HG03039 (cell line): ENCODE measurements around the gene MAP4K4.

Source experiments
- ATAC-seq: cut with Tn5 transposase; IDR thresholded peaks from one replicate; pipeline ENCODE4 v1.9.1; 2021; ENCODE audit warnings: mild to moderate bottlenecking, moderate library complexity; ENCODE audit not compliant: unreplicated experiment

The MAP4K4 gene

GRCh38 chr2:101831351-101831865 lies 133.9 kb downstream of the MAP4K4 start:
- peak; percentile 70 for ATAC-seq

- ATAC-seq, result no peak
Measured at GRCh38 chr2:101832114-101832513, 134.6 kb downstream of the MAP4K4 start.

- ATAC-seq, result no peak
Measured at GRCh38 chr2:101833890-101834523, 136.5 kb downstream of the MAP4K4 start.

- no peak for ATAC-seq
Measured at GRCh38 chr2:101837354-101837753, 139.8 kb downstream of the MAP4K4 start.

GRCh38 chr2:101841679-101842327 lies 144.3 kb downstream of the MAP4K4 start:
- no peak for ATAC-seq

GRCh38 chr2:101842471-101842870 lies 145.0 kb downstream of the MAP4K4 start:
- no peak for ATAC-seq

- no peak for ATAC-seq
Measured at GRCh38 chr2:101843048-101843447, 145.5 kb downstream of the MAP4K4 start.

- no peak for ATAC-seq
Measured at GRCh38 chr2:101843471-101843870, 146.0 kb downstream of the MAP4K4 start.

GRCh38 chr2:101844055-101844635 lies 146.6 kb downstream of the MAP4K4 start:
- ATAC-seq, result no peak

GRCh38 chr2:101846973-101847372 lies 149.5 kb downstream of the MAP4K4 start:
- no peak for ATAC-seq

- ATAC-seq, result no peak
Measured at GRCh38 chr2:101847661-101848339, 150.3 kb downstream of the MAP4K4 start.

- ATAC-seq, result no peak
Measured at GRCh38 chr2:101848769-101849410, 151.4 kb downstream of the MAP4K4 start.

- no peak for ATAC-seq
Measured at GRCh38 chr2:101850450-101850849, 152.9 kb downstream of the MAP4K4 start.

- ATAC-seq, result no peak
Measured at GRCh38 chr2:101850991-101851390, 153.5 kb downstream of the MAP4K4 start.

- no peak for ATAC-seq
Measured at GRCh38 chr2:101852824-101853223, 155.3 kb downstream of the MAP4K4 start.

- ATAC-seq, result no peak
Measured at GRCh38 chr2:101854877-101855276, 157.4 kb downstream of the MAP4K4 start.

- ATAC-seq, result no peak
Measured at GRCh38 chr2:101855776-101856175, 158.3 kb downstream of the MAP4K4 start.

GRCh38 chr2:101858246-101858645 lies 160.7 kb downstream of the MAP4K4 start:
- ATAC-seq, result no peak

- ATAC-seq, result no peak
Measured at GRCh38 chr2:101858910-101859309, 161.4 kb downstream of the MAP4K4 start.

- ATAC-seq, result no peak
Measured at GRCh38 chr2:101859604-101860003, 162.1 kb downstream of the MAP4K4 start.

- ATAC-seq, result no peak
Measured at GRCh38 chr2:101860157-101860556, 162.7 kb downstream of the MAP4K4 start.
